GM23248 (cell line): Measurements from ENCODE around the gene BLOC1S3. TPM values are rescaled to one million over a fixed set of nuclear protein-coding genes. Genes with fewer than 3 reads are reported as not detected.
A peak's percentile ranks its signal among the peaks of the same experiment; 100 is the strongest.

Source experiments
- DNase-seq: peaks from one replicate; pipeline ENCODE4 v3.0.0-alpha.2; 2015
- H2AFZ ChIP-seq: fragments of 200-600 bp; sonication (generic); 2 replicates; pipeline ENCODE4 v1.6.1; 2016; ENCODE audit warnings: antibody characterized with exemption
- H3F3A ChIP-seq: fragments of 200-600 bp; sonication (generic); 2 replicates; pipeline ENCODE4 v1.6.1; 2016; ENCODE audit warnings: mild to moderate bottlenecking, antibody characterized with exemption, mixed run types; ENCODE audit not compliant: insufficient read depth
- H3K27ac ChIP-seq: fragments of 200-600 bp; sonication (generic); 2 replicates; pipeline ENCODE4 v1.5.1; 2016; ENCODE audit warnings: mild to moderate bottlenecking
- H3K27me3 ChIP-seq: fragments of 200-600 bp; sonication (generic); replicated peaks from 2 replicates; pipeline ENCODE4 v1.6.1; 2016; ENCODE audit warnings: mild to moderate bottlenecking; ENCODE audit not compliant: insufficient read depth
- H3K36me3 ChIP-seq: fragments of 200-600 bp; sonication (generic); 2 replicates; pipeline ENCODE4 v1.6.1; 2016; ENCODE audit warnings: low read depth, mild to moderate bottlenecking
- H3K4me1 ChIP-seq: fragments of 200-600 bp; sonication (generic); 2 replicates; pipeline ENCODE4 v1.6.1; 2016; ENCODE audit warnings: mild to moderate bottlenecking; ENCODE audit not compliant: insufficient read depth
- H3K4me2 ChIP-seq: fragments of 200-600 bp; sonication (generic); one replicate; pipeline ENCODE4 v1.6.1; 2016; ENCODE audit warnings: mild to moderate bottlenecking; ENCODE audit not compliant: unreplicated experiment
- H3K4me3 ChIP-seq: fragments of 200-600 bp; sonication (generic); 2 replicates; pipeline ENCODE4 v1.5.1; 2016; ENCODE audit warnings: mild to moderate bottlenecking
- H3K79me2 ChIP-seq: fragments of 200-600 bp; sonication (generic); 2 replicates; pipeline ENCODE4 v1.6.1; 2016; ENCODE audit warnings: mild to moderate bottlenecking; ENCODE audit not compliant: insufficient read depth
- H3K9ac ChIP-seq: fragments of 200-600 bp; sonication (generic); 2 replicates; pipeline ENCODE4 v1.6.1; 2016; ENCODE audit warnings: mild to moderate bottlenecking
- H3K9me2 ChIP-seq: fragments of 200-600 bp; sonication (generic); 2 replicates; pipeline ENCODE4 v1.6.1; 2016; ENCODE audit warnings: mixed run types, mild to moderate bottlenecking, moderate library complexity; ENCODE audit not compliant: insufficient read depth
- H3K9me3 ChIP-seq: fragments of 200-600 bp; sonication (generic); one replicate; pipeline ENCODE4 v1.6.1; 2017; ENCODE audit warnings: low read depth
- H4K20me1 ChIP-seq: fragments of 200-600 bp; sonication (generic); 2 replicates; pipeline ENCODE4 v1.6.0; 2016; ENCODE audit not compliant: insufficient read depth
- EZH2 ChIP-seq: fragments of 200-600 bp; sonication (generic); IDR thresholded peaks from 2 replicates; pipeline ENCODE4 v1.6.1; 2018; ENCODE audit warnings: antibody characterized with exemption, mild to moderate bottlenecking; ENCODE audit not compliant: insufficient read depth, poor library complexity, severe bottlenecking
- EZH2phosphoT487 ChIP-seq: fragments of 200-600 bp; sonication (generic); IDR thresholded peaks from 2 replicates; pipeline ENCODE4 v1.6.1; 2018; ENCODE audit warnings: antibody characterized with exemption, moderate library complexity, mild to moderate bottlenecking, low read depth; ENCODE audit not compliant: insufficient read depth
- WGBS, 2 experiments: methylation state at CpG; one replicate each; pipeline ENCODE4 v1.1.6; 2015 to 2017; ENCODE audit warnings: low lambda C conversion rate in 2 of 2, low coverage in 1 of 2; ENCODE audit errors: missing lambda C conversion rate in 2 of 2; 5-methylcytosine and 5-hydroxymethylcytosine counted together
- in situ Hi-C: fragments of 300-500 bp; cut with MboI; formaldehyde crosslinking; loops from 2 replicates; pipeline ENCODE4 v1.15.0; 2020
- polyA plus RNA-seq: library from polyadenylated mRNA; unstranded; fragments of >200 nt; fragmentation: Nextera tagmentation; extraction: Ambion mirVana; gene quantifications from 2 replicates; pipeline ENCODE4 v1.2.1, GENCODE V29; 2016
- total RNA-seq: library from RNA; depleted of rRNA; stranded (reverse); fragments of >200 nt; shearing (Covaris generic); gene quantifications from 2 replicates; pipeline ENCODE4 v1.2.3, GENCODE V29; 2014

BLOC1S3 gene
- total and polyA plus RNA-seq, 2 experiments from 2014 or later, result 4.3 to 7.2 TPM

DNA sequence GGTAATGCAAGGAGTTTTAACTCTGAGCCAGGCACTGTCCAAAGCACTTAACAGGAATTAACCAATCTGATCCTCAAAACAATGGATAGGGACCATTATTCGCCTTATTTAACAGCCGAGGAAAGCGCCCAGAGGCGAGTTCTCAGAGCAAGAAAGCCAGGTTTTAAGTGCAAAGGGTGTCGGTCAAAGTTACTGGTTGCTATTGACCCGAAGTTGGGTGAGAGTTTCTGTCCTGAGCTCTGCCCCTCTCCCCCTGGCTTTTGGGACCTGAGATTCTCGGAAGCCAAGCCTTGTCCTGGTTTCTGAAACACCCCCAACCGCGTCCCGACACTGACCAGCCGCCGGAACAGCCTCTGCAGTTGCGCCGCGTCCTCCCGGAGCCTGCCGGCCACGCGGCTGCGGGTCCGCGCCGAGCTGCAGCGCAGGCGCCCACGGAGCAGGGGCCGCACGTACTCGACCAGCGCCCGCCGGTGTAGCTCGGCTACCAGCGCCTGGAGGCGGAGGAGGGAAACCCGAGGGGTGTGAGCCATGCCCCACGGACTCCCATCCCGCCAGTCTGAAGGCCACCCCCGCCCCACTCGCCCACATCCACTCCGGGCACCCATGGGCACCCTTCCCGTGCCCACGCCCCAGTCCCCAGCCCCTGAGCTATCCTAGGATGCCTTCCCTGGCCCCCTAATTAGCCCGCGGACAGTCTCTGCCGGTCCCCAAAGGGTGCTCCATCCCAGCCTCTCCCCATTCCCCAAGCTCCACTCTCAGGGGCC, 38.8 kb downstream of the BLOC1S3 start:
- Histone ChIP-seq H3K4me2 (peak overlapping the region; percentile 31), H3F3A (no peaks in the 10 kb centered on the region), H3K36me3 (no peaks in the 10 kb centered on the region), H3K9ac (no peak overlapping the region), H3K9me2 (no peaks in the 10 kb centered on the region), H3K79me2 (no peaks in the 10 kb centered on the region), H2AFZ (peak overlapping the region; percentile 42), H3K4me1 (no peaks in the 10 kb centered on the region), H3K4me3 (peak overlapping the region; percentile 47; the same call in 1 of the 2 replicates), H4K20me1 (no peaks in the 10 kb centered on the region), H3K27me3 (peaks cover 43% of the 10 kb centered on the region), H3K27ac (no peak overlapping the region), H3K9me3 (no peaks in the 10 kb centered on the region)
- WGBS, 2 experiments, result 12 to 18% methylated on average over 27 to 41 of the region's 46 CpGs
- peak; percentile 48 for DNase-seq
- peak; percentile 80 for TF ChIP-seq EZH2
- peak; percentile 59; the same call in 1 of the 2 replicates for TF ChIP-seq EZH2phosphoT487
- in situ Hi-C loops, result no loop called here

DNA sequence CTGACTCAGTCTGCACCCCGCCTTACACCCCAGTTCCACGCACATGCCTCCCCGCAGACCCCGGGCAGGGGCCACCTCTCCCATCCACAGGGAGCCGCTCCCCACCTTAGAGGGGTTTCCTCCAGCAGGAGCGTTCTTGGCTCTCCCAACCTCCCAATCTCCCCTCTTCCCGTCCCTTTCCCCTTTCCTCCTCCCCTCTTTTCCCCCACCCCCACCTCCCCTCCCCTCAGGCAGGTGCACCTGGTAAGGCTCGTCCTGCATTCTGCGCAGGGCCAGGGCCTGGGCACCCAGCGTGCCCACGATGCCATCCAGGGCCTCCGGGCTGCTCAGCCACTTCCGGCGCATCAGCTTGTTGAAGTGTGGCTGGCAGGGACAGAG, 39.4 kb downstream of the BLOC1S3 start:
- Histone ChIP-seq H3K9ac (no peak overlapping the region), H3K9me2 (no peaks in the 10 kb centered on the region), H3K4me2 (peak overlapping the region; percentile 31), H3K36me3 (no peaks in the 10 kb centered on the region), H2AFZ (no peak overlapping the region), H3K27me3 (peaks cover 43% of the 10 kb centered on the region), H3K79me2 (no peaks in the 10 kb centered on the region), H3K9me3 (no peaks in the 10 kb centered on the region), H3K4me3 (no peak overlapping the region), H3K27ac (no peak overlapping the region), H3K4me1 (no peaks in the 10 kb centered on the region), H4K20me1 (no peaks in the 10 kb centered on the region), H3F3A (no peaks in the 10 kb centered on the region)
- 15 to 19% methylated on average over 3 to 14 of the region's 14 CpGs for WGBS, 2 experiments
- no peak for DNase-seq
- TF ChIP-seq EZH2phosphoT487 (no peak), EZH2 (no peak)
- in situ Hi-C loops, result no loop called here

DNA sequence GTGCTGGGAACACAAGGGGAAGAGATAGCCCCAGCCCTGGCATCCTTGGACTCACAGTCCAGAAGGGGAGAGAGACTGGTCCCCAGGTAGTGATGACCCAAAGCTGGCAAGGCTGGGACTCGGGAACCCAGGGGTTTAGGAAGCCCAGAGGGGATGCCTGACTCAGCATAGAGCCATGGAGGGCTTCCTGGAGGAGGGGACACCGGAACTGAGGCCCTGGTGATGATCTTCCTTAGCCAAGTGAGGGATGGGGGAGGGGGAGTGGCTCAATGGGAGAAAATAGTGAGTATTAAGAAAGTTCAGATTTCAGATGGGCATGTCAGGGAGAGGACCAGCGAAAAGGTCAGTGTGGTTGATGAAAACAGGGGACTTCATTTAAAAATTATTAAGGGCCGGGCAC, 39.8 kb downstream of the BLOC1S3 start:
- no peaks in the 10 kb centered on the region for H3K9me3 ChIP-seq
- no peaks in the 10 kb centered on the region for H3K4me1 ChIP-seq
- no peaks in the 10 kb centered on the region for H3F3A ChIP-seq
- H3K27ac ChIP-seq, result no peak overlapping the region
- H3K27me3 ChIP-seq, result peaks cover 43% of the 10 kb centered on the region
- 45 to 47% methylated on average over 4 of the region's 4 CpGs for WGBS, 2 experiments
- no peak overlapping the region for H3K4me2 ChIP-seq
- no peak overlapping the region for H3K4me3 ChIP-seq
- no peak for DNase-seq
- no peaks in the 10 kb centered on the region for H3K36me3 ChIP-seq
- H3K79me2 ChIP-seq, result no peaks in the 10 kb centered on the region
- in situ Hi-C loops, result no loop called here
- no peak overlapping the region for H2AFZ ChIP-seq
- no peaks in the 10 kb centered on the region for H3K9me2 ChIP-seq
- no peak overlapping the region for H3K9ac ChIP-seq
- H4K20me1 ChIP-seq, result no peaks in the 10 kb centered on the region
- TF ChIP-seq EZH2phosphoT487 (no peak), EZH2 (no peak)

- WGBS, 2 experiments, result 29 to 32% methylated on average over 18 of the region's 18 CpGs
- in situ Hi-C loops, result no loop called here
- peaks cover 43% of the 10 kb centered on the region for H3K27me3 ChIP-seq
Observed at GRCh38 chr19:45218911-45219743, 40.5 kb downstream of the BLOC1S3 start.

More at GRCh38 chr19:45218911-45219743, 40.5 kb downstream of the BLOC1S3 start:
- H3F3A ChIP-seq, result no peaks in the 10 kb centered on the region
- no peaks in the 10 kb centered on the region for H3K36me3 ChIP-seq
- no peak for TF ChIP-seq EZH2phosphoT487
- no peak for TF ChIP-seq EZH2
- H3K9me3 ChIP-seq, result no peaks in the 10 kb centered on the region
- H3K4me1 ChIP-seq, result no peaks in the 10 kb centered on the region
- H3K4me3 ChIP-seq, result no peak overlapping the region
- no peaks in the 10 kb centered on the region for H4K20me1 ChIP-seq
- H3K9ac ChIP-seq, result no peak overlapping the region
- no peaks in the 10 kb centered on the region for H3K79me2 ChIP-seq
- no peaks in the 10 kb centered on the region for H3K9me2 ChIP-seq
- H3K4me2 ChIP-seq, result no peak overlapping the region
- no peak for DNase-seq
- no peak overlapping the region for H2AFZ ChIP-seq
- H3K27ac ChIP-seq, result no peak overlapping the region
